ENCODE measurements around the gene ECD.

Gene ECD

DNA sequence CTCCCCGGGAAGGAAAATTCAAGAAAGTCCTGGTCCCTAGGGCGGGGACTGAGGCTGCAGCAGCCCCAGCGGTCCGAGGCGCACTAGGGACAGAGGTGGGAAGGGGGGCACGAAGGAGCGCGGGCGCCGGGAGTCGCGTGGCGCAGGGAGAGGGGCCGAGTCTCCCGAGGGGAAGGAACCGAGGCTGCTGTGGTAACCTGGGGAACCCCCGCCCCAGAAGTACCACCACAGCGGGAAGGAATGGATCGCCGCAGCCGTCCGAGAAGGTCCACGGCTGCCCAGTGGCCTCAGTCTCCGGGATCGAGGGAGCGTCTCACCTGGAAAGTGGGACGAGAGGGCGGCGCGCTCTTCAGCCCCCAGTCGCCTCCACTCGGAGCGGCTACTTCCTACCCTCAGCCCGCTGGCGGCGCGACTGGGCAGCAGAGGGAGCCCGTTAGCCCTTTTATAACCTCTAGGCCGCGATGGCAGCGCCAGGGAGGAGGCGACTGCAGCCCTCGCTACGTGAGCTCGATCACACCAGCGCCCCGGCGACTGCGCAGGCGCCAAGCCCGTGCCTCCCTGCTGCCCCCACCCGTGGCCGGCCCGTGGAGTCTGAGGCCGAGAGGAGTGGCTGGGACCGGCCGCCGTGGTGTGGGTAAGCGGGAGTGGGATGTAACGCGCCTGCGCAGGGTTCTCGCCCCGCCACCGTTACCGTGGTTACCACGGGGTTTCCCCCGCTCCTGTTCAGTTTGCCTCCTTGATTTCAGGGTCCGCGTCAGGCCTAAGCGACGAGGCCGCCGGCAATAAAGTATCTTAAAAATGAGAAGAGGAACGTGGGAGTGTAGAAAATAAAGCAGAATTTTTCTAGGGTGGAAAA lies 71.1 kb downstream of the ECD start, which contains the start of gene P4HA1:
P4HA1 (minus strand) TSS at position 418 of the 856 bp plus-strand sequence. CDS start 21,983 bp downstream, outside the sequence.
- peaks cover 5% of the 10 kb centered on the region for H3K36me3 ChIP-seq (ENCODE audit: insufficient read depth, insufficient read length, low read length)
- no peaks in the 10 kb centered on the region for H3K9me3 ChIP-seq (ENCODE audit: insufficient read depth, low read length)
- no peaks in the 10 kb centered on the region for H3K4me1 ChIP-seq (ENCODE audit: insufficient read depth, insufficient read length)
- peak; percentile 81 for DNase-seq (ENCODE audit: low read depth, low spot score)
- H3K9ac ChIP-seq (ENCODE audit: insufficient read length, low read depth): peak within 1 kb of the TSS; percentile 89
- H3K4me3 ChIP-seq (ENCODE audit: insufficient read length, low read depth): peak within 1 kb of the TSS; percentile 77
- TF ChIP-seq YY1 (IDR thresholded peaks at IDR 0.05; ENCODE audit: insufficient read depth, insufficient read length) (no peak), SUZ12 (IDR thresholded peaks at IDR 0.05; ENCODE audit: extremely low read depth, insufficient read depth, insufficient read length) (no peak), ZNF274 (IDR thresholded peaks at IDR 0.05; ENCODE audit: low read depth, low read length) (no peak)
- H3K27me3 ChIP-seq (ENCODE audit: insufficient read depth, insufficient read length): no peaks in the 10 kb centered on the region

DNA sequence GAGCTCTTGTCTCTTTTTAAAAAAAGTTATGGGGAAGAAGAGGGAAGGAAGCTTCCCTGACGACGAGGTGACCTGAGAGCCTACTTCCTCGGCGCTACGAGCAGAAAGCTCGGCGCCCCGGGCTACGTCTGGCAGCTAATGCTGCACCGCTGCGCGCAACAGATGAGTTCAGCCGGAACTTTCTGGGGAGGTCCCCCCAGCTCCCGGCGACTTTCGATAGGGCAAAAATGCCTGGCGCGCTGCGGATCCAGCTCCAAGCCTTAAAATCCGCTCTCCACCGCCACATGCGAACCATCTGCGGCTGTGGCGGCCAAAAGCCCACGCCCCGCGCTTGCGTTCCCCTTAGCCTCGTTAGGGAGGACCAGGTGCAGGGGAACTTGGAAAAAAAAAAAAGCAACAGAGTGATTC lies 71.8 kb downstream of the ECD start:
- no peaks in the 10 kb centered on the region for H3K27me3 ChIP-seq (ENCODE audit: insufficient read depth, insufficient read length)
- TF ChIP-seq ZNF274 (IDR thresholded peaks at IDR 0.05; ENCODE audit: low read depth, low read length): no peak
- no peak for TF ChIP-seq YY1 (IDR thresholded peaks at IDR 0.05; ENCODE audit: insufficient read depth, insufficient read length)
- peak overlapping the region; percentile 77 for H3K4me3 ChIP-seq (ENCODE audit: insufficient read length, low read depth)
- no peaks in the 10 kb centered on the region for H3K4me1 ChIP-seq (ENCODE audit: insufficient read depth, insufficient read length)
- no peaks in the 10 kb centered on the region for H3K9me3 ChIP-seq (ENCODE audit: insufficient read depth, low read length)
- peaks cover 5% of the 10 kb centered on the region for H3K36me3 ChIP-seq (ENCODE audit: insufficient read depth, insufficient read length, low read length)
- peak overlapping the region; percentile 89 for H3K9ac ChIP-seq (ENCODE audit: insufficient read length, low read depth)
- DNase-seq (ENCODE audit: low read depth, low spot score): peak; percentile 50

DNA sequence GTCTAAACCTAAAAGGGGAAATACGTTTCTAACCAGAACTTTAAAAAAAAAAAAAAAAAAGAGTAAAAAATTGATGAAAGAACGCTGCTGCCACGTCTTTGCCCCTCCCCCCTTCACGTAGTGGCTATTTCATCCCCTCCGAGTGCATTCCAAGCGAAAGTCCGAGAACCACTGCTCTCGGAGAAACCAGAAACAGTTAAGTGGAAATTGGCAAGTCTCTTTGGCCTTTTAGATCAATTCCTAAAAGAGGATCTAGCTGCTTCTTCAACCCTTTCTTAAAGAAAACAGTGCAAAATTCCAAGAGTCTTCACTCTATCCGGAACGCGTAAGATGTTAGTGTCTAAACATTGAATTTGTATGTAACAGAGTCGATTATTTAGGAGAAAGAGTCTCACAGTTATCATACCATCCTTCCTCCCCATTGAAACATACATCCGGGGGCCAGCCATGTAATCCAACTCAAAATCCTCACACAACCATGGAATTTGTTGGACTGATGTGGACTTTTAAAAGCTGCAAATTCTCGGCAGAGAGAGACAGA lies 72.3 kb downstream of the ECD start:
- Histone ChIP-seq H3K4me1 (ENCODE audit: insufficient read depth, insufficient read length) (no peaks in the 10 kb centered on the region), H3K9me3 (ENCODE audit: insufficient read depth, low read length) (no peaks in the 10 kb centered on the region), H3K27me3 (ENCODE audit: insufficient read depth, insufficient read length) (no peaks in the 10 kb centered on the region), H3K36me3 (ENCODE audit: insufficient read depth, insufficient read length, low read length) (peaks cover 5% of the 10 kb centered on the region), H3K4me3 (ENCODE audit: insufficient read length, low read depth) (peak overlapping the region; percentile 77), H3K9ac (ENCODE audit: insufficient read length, low read depth) (peak overlapping the region; percentile 89)
- TF ChIP-seq ZNF274 (IDR thresholded peaks at IDR 0.05; ENCODE audit: low read depth, low read length): no peak
- TF ChIP-seq YY1 (IDR thresholded peaks at IDR 0.05; ENCODE audit: insufficient read depth, insufficient read length): no peak
- no peak for TF ChIP-seq SUZ12 (IDR thresholded peaks at IDR 0.05; ENCODE audit: extremely low read depth, insufficient read depth, insufficient read length)
- DNase-seq (ENCODE audit: low read depth, low spot score): no peak

DNA sequence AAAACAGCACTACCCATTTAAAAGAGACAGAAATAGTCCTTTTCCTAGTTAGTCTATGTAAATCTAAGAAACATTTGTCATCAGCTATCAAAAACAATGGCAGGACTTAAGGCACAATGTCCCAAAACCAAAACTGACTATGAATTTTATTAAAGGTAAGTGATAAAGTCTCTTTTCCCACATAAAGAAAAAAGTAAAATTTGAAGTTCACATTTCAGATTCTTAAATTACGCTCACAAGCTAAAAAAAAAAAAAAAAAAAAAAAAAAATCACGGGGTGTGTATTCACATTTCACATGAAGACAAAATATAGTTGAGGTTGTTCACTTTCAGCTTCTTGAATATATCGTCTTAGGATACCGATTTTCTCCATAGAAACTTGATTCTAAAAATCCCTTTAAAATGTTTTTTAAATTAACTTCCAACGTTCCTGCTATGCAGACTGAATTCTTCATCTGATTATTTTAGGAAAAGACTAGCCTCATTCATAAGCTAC lies 72.8 kb downstream of the ECD start:
- DNase-seq (ENCODE audit: low read depth, low spot score): no peak
- Histone ChIP-seq H3K4me1 (ENCODE audit: insufficient read depth, insufficient read length) (no peaks in the 10 kb centered on the region), H3K9me3 (ENCODE audit: insufficient read depth, low read length) (no peaks in the 10 kb centered on the region), H3K27me3 (ENCODE audit: insufficient read depth, insufficient read length) (no peaks in the 10 kb centered on the region), H3K9ac (ENCODE audit: insufficient read length, low read depth) (peak overlapping the region; percentile 89), H3K4me3 (ENCODE audit: insufficient read length, low read depth) (peak overlapping the region; percentile 77), H3K36me3 (ENCODE audit: insufficient read depth, insufficient read length, low read length) (peaks cover 5% of the 10 kb centered on the region)
- no peak for TF ChIP-seq SUZ12 (IDR thresholded peaks at IDR 0.05; ENCODE audit: extremely low read depth, insufficient read depth, insufficient read length)
- no peak for TF ChIP-seq YY1 (IDR thresholded peaks at IDR 0.05; ENCODE audit: insufficient read depth, insufficient read length)
- no peak for TF ChIP-seq ZNF274 (IDR thresholded peaks at IDR 0.05; ENCODE audit: low read depth, low read length)

DNA sequence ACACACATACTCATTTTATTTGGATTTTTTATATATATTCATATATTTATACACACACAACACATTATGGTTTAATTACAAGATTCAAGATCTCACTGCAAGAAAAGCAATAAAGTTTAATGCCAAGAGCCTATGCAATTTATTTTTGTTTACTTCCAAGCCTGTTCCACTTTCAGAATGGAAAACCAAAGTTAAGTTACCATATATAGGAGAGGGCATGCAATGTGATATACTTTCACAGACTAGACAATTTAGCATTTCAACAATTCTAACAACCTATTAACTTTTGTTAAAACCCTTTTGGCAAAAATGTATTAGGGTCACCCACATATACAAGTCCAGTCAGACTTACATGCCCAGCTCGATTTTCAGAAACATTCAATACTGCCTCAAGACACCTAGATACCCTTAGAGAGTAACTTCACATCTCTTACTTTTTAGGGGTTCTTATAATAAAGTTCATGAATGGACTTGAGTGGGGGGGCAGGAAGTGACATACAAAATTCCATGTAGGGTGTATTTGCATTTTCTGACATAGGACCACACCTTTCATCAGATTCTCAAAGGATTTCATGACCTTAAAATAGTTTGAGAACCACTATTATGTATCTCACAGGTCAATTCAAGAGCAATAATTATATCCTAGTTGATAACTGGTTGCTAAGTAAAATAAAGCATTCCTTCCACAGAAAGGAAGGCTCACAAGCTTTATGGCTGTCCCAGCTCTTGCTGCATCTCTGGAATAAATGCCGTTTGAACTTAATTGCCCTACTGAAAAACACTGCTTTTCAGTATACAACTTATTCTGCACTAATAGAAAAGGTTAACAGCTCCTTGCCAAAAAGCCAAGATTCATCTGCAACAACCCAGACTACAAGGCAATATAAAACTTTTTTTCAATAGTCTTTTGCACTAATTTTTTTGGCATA lies 73.6 kb downstream of the ECD start:
- H3K4me1 ChIP-seq (ENCODE audit: insufficient read depth, insufficient read length): no peaks in the 10 kb centered on the region
- no peaks in the 10 kb centered on the region for H3K27me3 ChIP-seq (ENCODE audit: insufficient read depth, insufficient read length)
- H3K9ac ChIP-seq (ENCODE audit: insufficient read length, low read depth): no peak overlapping the region
- TF ChIP-seq ZNF274 (IDR thresholded peaks at IDR 0.05; ENCODE audit: low read depth, low read length) (no peak), YY1 (IDR thresholded peaks at IDR 0.05; ENCODE audit: insufficient read depth, insufficient read length) (no peak), SUZ12 (IDR thresholded peaks at IDR 0.05; ENCODE audit: extremely low read depth, insufficient read depth, insufficient read length) (no peak)
- peaks cover 5% of the 10 kb centered on the region for H3K36me3 ChIP-seq (ENCODE audit: insufficient read depth, insufficient read length, low read length)
- no peak overlapping the region for H3K4me3 ChIP-seq (ENCODE audit: insufficient read length, low read depth)
- H3K9me3 ChIP-seq (ENCODE audit: insufficient read depth, low read length): no peaks in the 10 kb centered on the region
- DNase-seq (ENCODE audit: low read depth, low spot score): no peak

DNA sequence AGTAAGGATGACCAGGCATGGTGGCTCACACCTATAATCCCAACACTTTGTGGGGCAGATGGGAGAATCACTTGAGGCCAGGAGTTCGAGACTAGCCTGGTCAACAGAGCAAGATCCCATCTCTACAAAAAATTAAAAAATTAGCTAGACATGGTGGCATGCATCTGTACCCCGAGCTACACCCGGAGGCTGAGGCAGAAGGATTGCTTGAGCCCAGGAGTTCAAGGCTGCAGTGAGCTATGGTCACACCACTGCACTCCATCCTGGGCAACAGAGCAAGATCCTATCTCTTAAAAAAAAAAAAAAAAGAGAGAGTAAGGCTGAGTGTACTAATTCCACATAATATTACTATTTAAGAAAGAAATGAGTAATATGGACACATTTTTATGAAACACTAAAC lies 75.0 kb downstream of the ECD start:
- Histone ChIP-seq H3K4me1 (ENCODE audit: insufficient read depth, insufficient read length) (no peaks in the 10 kb centered on the region), H3K9ac (ENCODE audit: insufficient read length, low read depth) (no peak overlapping the region)

More for the DNA sequence above, 75.0 kb downstream of the ECD start:
- no peaks in the 10 kb centered on the region for H3K27me3 ChIP-seq (ENCODE audit: insufficient read depth, insufficient read length)
- no peak overlapping the region for H3K4me3 ChIP-seq (ENCODE audit: insufficient read length, low read depth)
- TF ChIP-seq SUZ12 (IDR thresholded peaks at IDR 0.05; ENCODE audit: extremely low read depth, insufficient read depth, insufficient read length) (no peak), ZNF274 (IDR thresholded peaks at IDR 0.05; ENCODE audit: low read depth, low read length) (no peak), YY1 (IDR thresholded peaks at IDR 0.05; ENCODE audit: insufficient read depth, insufficient read length) (no peak)
- no peaks in the 10 kb centered on the region for H3K9me3 ChIP-seq (ENCODE audit: insufficient read depth, low read length)
- DNase-seq (ENCODE audit: low read depth, low spot score): no peak
- peaks cover 10% of the 10 kb centered on the region for H3K36me3 ChIP-seq (ENCODE audit: insufficient read depth, insufficient read length, low read length)

All from NT2/D1 (cell line).